GM23338 (cell line): ENCODE results near the gene ACOX1. TPM values are rescaled to one million over a fixed set of nuclear protein-coding genes. Genes with fewer than 3 reads are reported as not detected.

Experiments
- ATAC-seq: fragments of 200-7000 bp; cut with Tn5 transposase; 3 replicates; pipeline ENCODE4 v1.9.1; 2020
- DNase-seq: peaks from one replicate; pipeline ENCODE4 v3.0.0-alpha.2; 2015; ENCODE audit warnings: low spot score
- H2AFZ ChIP-seq: fragments of 200-600 bp; sonication (generic); 2 replicates; pipeline ENCODE4 v1.8.0; 2016; ENCODE audit warnings: antibody characterized with exemption, mild to moderate bottlenecking, moderate library complexity
- H3F3A ChIP-seq: fragments of 200-600 bp; sonication (generic); replicated peaks from 2 replicates; pipeline ENCODE4 v1.8.0; 2017; ENCODE audit warnings: antibody characterized with exemption, mixed run types, low read depth
- H3K27ac ChIP-seq: fragments of 200-600 bp; sonication (generic); 2 replicates; pipeline ENCODE4 v1.6.1; 2016; ENCODE audit warnings: low read depth
- H3K27me3 ChIP-seq: fragments of 200-600 bp; sonication (generic); 2 replicates; pipeline ENCODE4 v1.8.0; 2016; ENCODE audit warnings: mild to moderate bottlenecking, mixed run types, moderate library complexity; ENCODE audit not compliant: insufficient read depth
- H3K36me3 ChIP-seq: fragments of 200-600 bp; sonication (generic); 2 replicates; pipeline ENCODE4 v1.8.0; 2016; ENCODE audit warnings: mild to moderate bottlenecking; ENCODE audit not compliant: insufficient read depth
- H3K4me1 ChIP-seq: fragments of 200-600 bp; sonication (generic); 2 replicates; pipeline ENCODE4 v1.8.0; 2016; ENCODE audit warnings: mild to moderate bottlenecking, moderate library complexity; ENCODE audit not compliant: insufficient read depth
- H3K4me2 ChIP-seq: fragments of 200-600 bp; sonication (generic); 2 replicates; pipeline ENCODE4 v1.7.1; 2017; ENCODE audit warnings: mixed run types
- H3K4me3 ChIP-seq: fragments of 200-600 bp; sonication (generic); 2 replicates; pipeline ENCODE4 v1.6.1; 2016; ENCODE audit warnings: mixed run types
- H3K79me2 ChIP-seq: fragments of 200-600 bp; sonication (generic); replicated peaks from 2 replicates; pipeline ENCODE4 v1.8.0; 2017; ENCODE audit warnings: mild to moderate bottlenecking; ENCODE audit not compliant: insufficient read depth
- H3K9me2 ChIP-seq: fragments of 200-600 bp; sonication (generic); 2 replicates; pipeline ENCODE4 v1.8.0; 2017; ENCODE audit not compliant: insufficient read depth
- H4K20me1 ChIP-seq: fragments of 200-600 bp; sonication (generic); replicated peaks from 2 replicates; pipeline ENCODE4 v1.8.0; 2017; ENCODE audit warnings: mild to moderate bottlenecking; ENCODE audit not compliant: insufficient read depth
- H3K27ac Mint-ChIP-seq: 2 replicates; pipeline ENCODE4 v1.8.0; 2020; ENCODE audit warnings: inconsistent platforms, mild to moderate bottlenecking, moderate library complexity, mixed read lengths
- H3K27me3 Mint-ChIP-seq: 3 replicates; pipeline ENCODE4 v1.8.0; 2022; ENCODE audit warnings: low read depth, mild to moderate bottlenecking, moderate library complexity, mixed read lengths, inconsistent platforms; ENCODE audit not compliant: insufficient read depth, poor library complexity
- H3K36me3 Mint-ChIP-seq: 3 replicates; pipeline ENCODE4 v1.8.0; 2021; ENCODE audit warnings: low read depth, mild to moderate bottlenecking, inconsistent platforms, moderate library complexity, mixed read lengths
- H3K4me1 Mint-ChIP-seq: 3 replicates; pipeline ENCODE4 v1.8.0; 2020; ENCODE audit warnings: mild to moderate bottlenecking, inconsistent platforms, mixed read lengths
- H3K4me3 Mint-ChIP-seq: 3 replicates; pipeline ENCODE4 v1.8.0; 2021; ENCODE audit warnings: moderate library complexity, mild to moderate bottlenecking, inconsistent platforms, mixed read lengths
- H3K9me3 Mint-ChIP-seq: 3 replicates; pipeline ENCODE4 v1.8.0; 2020; ENCODE audit warnings: moderate library complexity, mild to moderate bottlenecking, inconsistent platforms, mixed read lengths
- CREB1 ChIP-seq: fragments of 250-450 bp; sonication (Bioruptor Pico); IDR thresholded peaks from 2 replicates; pipeline ENCODE4 v1.5.0; 2020; ENCODE audit warnings: low read depth, mild to moderate bottlenecking, moderate library complexity
- CTCF ChIP-seq, 2 experiments: fragments of 200-600 bp in 1 of 2; sonication (generic) in 1 of 2; conservative IDR thresholded peaks; 2 replicates each; pipeline versions ENCODE4 v1.5.1 to v1.6.1; 2016 to 2017; ENCODE audit warnings: antibody characterized with exemption in 2 of 2, low read depth in 2 of 2, mild to moderate bottlenecking in 2 of 2, moderate library complexity in 1 of 2
- ETS1 ChIP-seq: IDR thresholded peaks from 2 replicates; pipeline ENCODE4 v1.6.1; 2016; ENCODE audit warnings: antibody characterized with exemption
- EZH2 ChIP-seq: fragments of 200-600 bp; sonication (generic); IDR thresholded peaks from one replicate; pipeline ENCODE4 v1.8.0; 2017; ENCODE audit warnings: antibody characterized with exemption, mild to moderate bottlenecking, low read depth; ENCODE audit not compliant: unreplicated experiment
- EZH2phosphoT487 ChIP-seq: fragments of 200-600 bp; sonication (generic); IDR thresholded peaks from one replicate; pipeline ENCODE4 v1.8.1; 2018; ENCODE audit warnings: antibody characterized with exemption; ENCODE audit not compliant: unreplicated experiment
- JUNB ChIP-seq: IDR thresholded peaks from one replicate; pipeline ENCODE4 v1.6.1; 2016; ENCODE audit warnings: antibody characterized with exemption; ENCODE audit not compliant: unreplicated experiment
- NANOG ChIP-seq: IDR thresholded peaks from 2 replicates; pipeline ENCODE4 v1.6.1; 2016; ENCODE audit warnings: antibody characterized with exemption, borderline replicate concordance
- POLR2AphosphoS5 ChIP-seq: IDR thresholded peaks from 2 replicates; pipeline ENCODE4 v1.6.1; 2016; ENCODE audit warnings: antibody characterized with exemption, low read depth
- REST ChIP-seq: IDR thresholded peaks from one replicate; pipeline ENCODE4 v1.6.1; 2018; ENCODE audit warnings: antibody characterized with exemption; ENCODE audit not compliant: unreplicated experiment
- STAT1 ChIP-seq: IDR thresholded peaks from one replicate; pipeline ENCODE4 v1.6.1; 2016; ENCODE audit warnings: antibody characterized with exemption; ENCODE audit not compliant: unreplicated experiment
- ZNF114 ChIP-seq: fragments of 250-450 bp; sonication (Bioruptor Pico); IDR thresholded peaks from 2 replicates; pipeline ENCODE4 v1.5.0; 2020; ENCODE audit warnings: mild to moderate bottlenecking, moderate library complexity
- ZNF331 ChIP-seq: fragments of 250-450 bp; sonication (Bioruptor Pico); IDR thresholded peaks from 2 replicates; pipeline ENCODE4 v1.5.0; 2020; ENCODE audit warnings: low read depth, mild to moderate bottlenecking, moderate library complexity
- ZNF462 ChIP-seq: fragments of 250-450 bp; sonication (Bioruptor Pico); IDR thresholded peaks from 2 replicates; pipeline ENCODE4 v1.5.0; 2020; ENCODE audit warnings: mild to moderate bottlenecking, moderate library complexity
- polyA plus RNA-seq: library from polyadenylated mRNA; unstranded; fragments of >200 nt; fragmentation: Nextera tagmentation; extraction: Ambion mirVana; gene quantifications from 2 replicates; pipeline ENCODE4 v1.2.1, GENCODE V29; 2016
- total RNA-seq: library from RNA; depleted of rRNA; stranded (reverse); fragments of >200 nt; shearing (Covaris generic); gene quantifications from 2 replicates; pipeline ENCODE4 v1.2.3, GENCODE V29; 2014

ACOX1 gene
- total and polyA plus RNA-seq, 2 experiments from 2014 or later, result 12.8 to 32.9 TPM

GRCh38 chr17:75926456-75926855 lies 52.5 kb downstream of the ACOX1 start:
- no peak for TF ChIP-seq JUNB
- TF ChIP-seq CTCF (conservative IDR thresholded peaks at IDR 0.05; ENCODE audit: low read depth in 2 of 2), result no peak
- TF ChIP-seq ZNF331 (CRISPR knock-in tag), result no peak
- no peak for TF ChIP-seq ETS1
- no peak for TF ChIP-seq REST
- TF ChIP-seq ZNF114, result no peak
- TF ChIP-seq POLR2AphosphoS5, result no peak
- TF ChIP-seq EZH2phosphoT487, result no peak
- TF ChIP-seq CREB1 (CRISPR knock-in tag), result no peak
- no peak for TF ChIP-seq EZH2
- no peak for TF ChIP-seq ZNF462 (CRISPR knock-in tag)
- TF ChIP-seq NANOG, result no peak
- no peak for TF ChIP-seq STAT1
- Histone ChIP-seq H3F3A (no peaks in the 10 kb centered on the region), H3K4me2 (no peak overlapping the region), H4K20me1 (no peaks in the 10 kb centered on the region), H3K27ac (no peak overlapping the region), H3K36me3 (no peaks in the 10 kb centered on the region), H3K4me1 (no peaks in the 10 kb centered on the region), H2AFZ (no peak overlapping the region), H3K27me3 (no peaks in the 10 kb centered on the region), H3K4me3 (no peak overlapping the region), H3K79me2 (no peaks in the 10 kb centered on the region), H3K9me2 (no peaks in the 10 kb centered on the region)
- Mint-ChIP-seq H3K36me3 (peaks cover 3% of the 10 kb centered on the region; the same call in 2 of the 3 replicates), H3K9me3 (no peaks in the 10 kb centered on the region), H3K4me1 (no peaks in the 10 kb centered on the region), H3K27ac (no peak overlapping the region), H3K4me3 (no peak overlapping the region), H3K27me3 (peaks cover 8% of the 10 kb centered on the region)
- DNase-seq (no peak), ATAC-seq (no peak)
